ENCODE results near the gene ABCC6. TPM values are rescaled to one million over a fixed set of nuclear protein-coding genes. Genes with fewer than 3 reads are reported as not detected.

ABCC6 gene
- total RNA-seq, 1 experiment from 2014 or later, result 0.73 TPM

- Histone ChIP-seq H3K36me3 (ENCODE audit: low read depth, low read length) (no peaks in the 10 kb centered on the region), H3K79me2 (ENCODE audit: low read length) (no peaks in the 10 kb centered on the region), H3K27me3 (ENCODE audit: low read length) (no peaks in the 10 kb centered on the region), H3K9me2 (replicated peaks; ENCODE audit: low read length) (no peaks in the 10 kb centered on the region), H3K9ac (ENCODE audit: low read length) (no peak overlapping the region), H3F3A (ENCODE audit: low read length, unreplicated experiment) (no peaks in the 10 kb centered on the region), H3K27ac (ENCODE audit: low read length) (no peak overlapping the region), H4K20me1 (ENCODE audit: low read length) (no peaks in the 10 kb centered on the region), H3K4me2 (ENCODE audit: low read length) (no peak overlapping the region), H3K4me3 (ENCODE audit: low read length) (no peak overlapping the region), H3K9me3 (ENCODE audit: low read length) (no peaks in the 10 kb centered on the region), H3K4me1 (ENCODE audit: insufficient read depth, low read length) (no peaks in the 10 kb centered on the region), H2AFZ (ENCODE audit: low read length) (no peak overlapping the region)
- ChIA-PET CTCF (no interaction called here), POLR2A (ENCODE audit: unreplicated experiment) (no interaction called here)
- intact Hi-C loops (cut with micrococcal nuclease), result no loop called here
- no peak for TF ChIP-seq EZH2phosphoT487 (IDR thresholded peaks at IDR 0.05; ENCODE audit: borderline replicate concordance, low read length)
- TF ChIP-seq EZH2 (IDR thresholded peaks at IDR 0.05; ENCODE audit: low read length, unreplicated experiment), result no peak
- TF ChIP-seq CTCF (conservative IDR thresholded peaks at IDR 0.05; ENCODE audit: low read depth, low read length), result peak; percentile 52
- ATAC-seq (no peak), DNase-seq (peak; percentile 14)
- no TSS peak for BruUV-seq (replicated peaks)
Measured at GRCh38 chr16:16143038-16143763, 80.1 kb downstream of the ABCC6 start.

- ATAC-seq (no peak), DNase-seq (no peak)
- no peaks in the 10 kb centered on the region for H3K9me2 ChIP-seq (replicated peaks; ENCODE audit: low read length)
- no peak overlapping the region for H3K4me2 ChIP-seq (ENCODE audit: low read length)
- intact Hi-C loops (cut with micrococcal nuclease), result no loop called here
- no peak overlapping the region for H3K27ac ChIP-seq (ENCODE audit: low read length)
- H3K79me2 ChIP-seq (ENCODE audit: low read length), result no peaks in the 10 kb centered on the region
- no peak overlapping the region for H3K9ac ChIP-seq (ENCODE audit: low read length)
- ChIA-PET POLR2A (ENCODE audit: unreplicated experiment) (no interaction called here), CTCF (no interaction called here)
- no peaks in the 10 kb centered on the region for H3K4me1 ChIP-seq (ENCODE audit: insufficient read depth, low read length)
- no peaks in the 10 kb centered on the region for H3K9me3 ChIP-seq (ENCODE audit: low read length)
- H3K36me3 ChIP-seq (ENCODE audit: low read depth, low read length), result peaks cover 5% of the 10 kb centered on the region
- no peaks in the 10 kb centered on the region for H3F3A ChIP-seq (ENCODE audit: low read length, unreplicated experiment)
- no TSS peak for BruUV-seq (replicated peaks)
- H4K20me1 ChIP-seq (ENCODE audit: low read length), result no peaks in the 10 kb centered on the region
- H3K27me3 ChIP-seq (ENCODE audit: low read length), result no peaks in the 10 kb centered on the region
- no peak overlapping the region for H2AFZ ChIP-seq (ENCODE audit: low read length)
- no peak overlapping the region for H3K4me3 ChIP-seq (ENCODE audit: low read length)
- no peak for TF ChIP-seq CTCF (conservative IDR thresholded peaks at IDR 0.05; ENCODE audit: low read depth, low read length)
- TF ChIP-seq EZH2phosphoT487 (IDR thresholded peaks at IDR 0.05; ENCODE audit: borderline replicate concordance, low read length), result no peak
- TF ChIP-seq EZH2 (IDR thresholded peaks at IDR 0.05; ENCODE audit: low read length, unreplicated experiment), result no peak
Measured at GRCh38 chr16:16141784-16142396, 81.4 kb downstream of the ABCC6 start.

- no peaks in the 10 kb centered on the region for H4K20me1 ChIP-seq (ENCODE audit: low read length)
- no peaks in the 10 kb centered on the region for H3K27me3 ChIP-seq (ENCODE audit: low read length)
- H3K4me1 ChIP-seq (ENCODE audit: insufficient read depth, low read length), result no peaks in the 10 kb centered on the region
- H3K9me3 ChIP-seq (ENCODE audit: low read length), result no peaks in the 10 kb centered on the region
- intact Hi-C loops (cut with micrococcal nuclease), result no loop called here
- no peak overlapping the region for H3K4me2 ChIP-seq (ENCODE audit: low read length)
- TF ChIP-seq EZH2 (IDR thresholded peaks at IDR 0.05; ENCODE audit: low read length, unreplicated experiment) (no peak), EZH2phosphoT487 (IDR thresholded peaks at IDR 0.05; ENCODE audit: borderline replicate concordance, low read length) (no peak), CTCF (conservative IDR thresholded peaks at IDR 0.05; ENCODE audit: low read depth, low read length) (no peak)
- peaks cover 7% of the 10 kb centered on the region for H3K36me3 ChIP-seq (ENCODE audit: low read depth, low read length)
- BruUV-seq (replicated peaks), result no TSS peak
- no peak overlapping the region for H2AFZ ChIP-seq (ENCODE audit: low read length)
- no peaks in the 10 kb centered on the region for H3K79me2 ChIP-seq (ENCODE audit: low read length)
- no peaks in the 10 kb centered on the region for H3K9me2 ChIP-seq (replicated peaks; ENCODE audit: low read length)
- no peak overlapping the region for H3K27ac ChIP-seq (ENCODE audit: low read length)
- ChIA-PET CTCF (no interaction called here), POLR2A (ENCODE audit: unreplicated experiment) (no interaction called here)
- no peak overlapping the region for H3K4me3 ChIP-seq (ENCODE audit: low read length)
- H3K9ac ChIP-seq (ENCODE audit: low read length), result no peak overlapping the region
- H3F3A ChIP-seq (ENCODE audit: low read length, unreplicated experiment), result no peaks in the 10 kb centered on the region
- no peak for ATAC-seq
- DNase-seq, result no peak
Measured at GRCh38 chr16:16141141-16141540, 82.2 kb downstream of the ABCC6 start.

Data from PC-3 (cell line).